ENCODE measurements around the gene ABCC4.

ABCC4 gene

DNA sequence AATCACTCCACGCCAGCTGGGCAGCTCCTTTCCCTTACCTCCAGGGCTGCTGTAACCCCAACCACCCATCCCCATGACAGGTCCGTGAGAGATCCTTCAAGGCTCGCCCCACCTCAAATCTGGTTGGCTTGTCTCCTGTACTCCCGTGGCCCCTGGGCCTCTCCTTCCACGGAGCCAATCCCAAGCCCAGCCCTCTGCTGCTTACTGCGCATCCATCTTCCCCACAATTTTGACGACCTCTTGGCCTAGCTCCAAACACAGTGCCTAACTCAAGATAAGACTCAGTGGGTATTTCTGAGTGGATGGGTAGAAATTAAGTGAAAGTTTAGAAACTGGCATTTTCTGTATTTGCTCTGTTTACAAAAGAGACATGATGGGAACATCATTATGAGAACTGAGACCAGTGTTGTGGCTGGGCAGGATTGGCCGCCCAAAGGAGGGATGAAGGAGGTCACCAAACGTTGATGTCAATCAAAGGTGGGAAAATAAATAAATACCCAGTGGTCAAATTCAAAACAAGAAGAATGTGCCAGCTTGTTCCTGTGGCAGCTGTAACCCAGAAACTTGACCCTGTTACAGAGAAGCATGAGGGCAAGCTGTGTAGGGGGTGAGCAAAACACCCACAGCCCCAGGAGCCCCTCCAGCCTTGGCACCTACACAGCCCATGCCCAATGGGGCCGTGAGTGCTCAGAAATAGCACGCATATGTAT, 162.2 kb downstream of the ABCC4 start:
- DNase-seq (ENCODE audit: extremely low spot score, insufficient read length, low read depth) (no peak), FAIRE-seq (no peak)

GRCh38 chr13:95137096-95137495, 164.2 kb downstream of the ABCC4 start:
- peak; percentile 4 for DNase-seq (ENCODE audit: extremely low spot score, insufficient read length, low read depth)
- FAIRE-seq, result no peak

DNA sequence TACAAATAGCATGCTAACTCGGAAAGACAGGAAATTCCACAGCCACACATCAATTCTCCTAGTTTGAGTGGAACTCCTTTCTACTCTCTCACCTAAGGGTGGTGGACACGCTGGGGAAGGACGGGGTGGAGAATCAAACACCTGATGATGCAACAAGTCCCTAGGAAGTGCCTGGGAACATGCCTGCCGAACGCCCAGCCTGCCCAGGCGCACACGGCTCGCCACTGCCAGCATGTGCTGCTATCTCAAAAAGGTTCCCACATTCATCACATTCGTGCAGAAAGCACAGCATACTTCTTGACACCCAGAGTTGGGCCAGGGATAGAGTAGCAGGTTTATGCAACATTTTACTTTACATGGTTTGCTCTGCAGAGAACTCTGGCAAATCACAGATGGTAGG, 164.6 kb downstream of the ABCC4 start:
- FAIRE-seq (no peak), DNase-seq (ENCODE audit: extremely low spot score, insufficient read length, low read depth) (no peak)

DNA sequence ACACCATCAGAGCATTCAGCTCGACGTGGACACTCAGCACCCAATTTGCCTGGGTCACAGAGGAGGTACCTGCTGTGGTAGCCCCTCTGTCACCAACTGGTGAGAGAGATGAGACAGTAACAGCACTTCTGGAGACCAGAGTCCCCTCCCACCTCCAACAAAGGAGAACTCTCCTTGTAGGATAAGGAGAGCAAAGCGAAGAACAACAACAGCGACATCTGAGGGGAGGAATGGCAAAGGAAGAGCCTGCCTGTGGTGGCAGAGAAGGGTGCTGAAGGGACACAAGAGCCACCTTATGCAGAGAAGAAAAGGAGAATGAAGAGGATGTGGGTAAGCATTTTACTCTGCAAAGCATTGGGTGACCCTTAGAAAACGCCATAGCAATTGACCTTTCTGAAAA, 167.8 kb downstream of the ABCC4 start:
- no peak for FAIRE-seq
- no peak for DNase-seq (ENCODE audit: extremely low spot score, insufficient read length, low read depth)

DNA sequence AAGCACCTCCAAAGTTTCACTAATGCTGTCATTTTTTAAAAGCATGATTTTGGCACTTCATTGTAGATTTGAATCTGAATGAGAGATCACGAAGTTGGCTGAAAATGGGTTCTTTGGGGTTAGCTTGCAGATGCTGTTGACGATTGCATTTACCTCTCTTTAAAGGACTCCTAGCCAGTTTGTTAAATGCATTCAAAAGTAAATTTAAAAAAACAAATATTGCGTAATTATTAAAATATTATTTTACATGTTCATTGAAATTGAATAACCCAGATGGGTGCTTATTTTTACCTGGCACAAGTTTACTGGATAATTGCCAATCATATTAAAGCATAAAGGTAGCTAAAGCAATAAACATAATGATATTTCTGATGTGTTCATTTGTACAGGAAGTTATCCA, 172.2 kb downstream of the ABCC4 start:
- no peak for FAIRE-seq
- no peak for DNase-seq (ENCODE audit: extremely low spot score, insufficient read length, low read depth)

- FAIRE-seq (no peak), DNase-seq (ENCODE audit: extremely low spot score, insufficient read length, low read depth) (no peak)
These were observed 173.1 kb downstream of the ABCC4 start for GRCh38 chr13:95128045-95128643.

DNA sequence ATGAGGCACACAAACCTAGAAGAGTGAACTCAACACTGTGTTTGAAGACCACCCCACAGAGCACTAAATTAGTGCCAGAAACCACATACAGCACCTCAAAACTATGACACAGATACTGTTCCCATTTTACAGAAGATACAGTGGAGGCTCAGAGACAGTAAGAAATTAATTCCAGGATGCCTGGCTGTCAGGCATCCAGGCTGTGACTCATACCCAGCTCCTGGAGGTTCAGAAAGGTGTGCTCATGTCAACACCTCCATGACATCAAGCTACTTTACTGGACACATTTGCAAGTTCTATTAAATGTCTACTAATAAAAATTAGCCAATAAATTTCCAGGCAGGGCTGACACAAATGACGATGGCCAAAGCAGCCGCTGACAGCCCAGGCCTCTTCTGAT, 176.3 kb downstream of the ABCC4 start:
- FAIRE-seq, result no peak

DNA sequence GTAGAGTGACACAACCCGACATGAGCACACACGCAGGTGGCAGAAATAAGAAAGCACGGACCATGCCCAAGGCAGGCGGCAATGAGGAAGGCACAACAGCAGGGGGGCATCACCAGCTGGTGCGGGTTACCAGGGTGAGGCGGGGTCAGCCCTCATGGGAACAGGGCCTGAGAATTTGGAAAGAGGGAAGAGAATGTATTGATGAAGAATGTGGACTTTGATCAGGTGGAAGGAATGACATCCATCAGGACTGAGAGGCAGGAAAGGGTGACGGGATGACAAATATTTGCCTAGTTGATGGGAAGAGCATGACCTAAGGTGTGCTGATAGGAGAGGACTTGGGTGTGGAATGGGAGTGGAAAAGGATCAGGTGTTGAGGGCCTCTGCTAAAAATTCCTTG, 177.5 kb downstream of the ABCC4 start:
- DNase-seq (ENCODE audit: extremely low spot score, insufficient read length, low read depth) (no peak), FAIRE-seq (no peak)

More for the DNA sequence above, 176.3 kb downstream of the ABCC4 start:
- no peak for DNase-seq (ENCODE audit: extremely low spot score, insufficient read length, low read depth)

- DNase-seq (ENCODE audit: extremely low spot score, insufficient read length, low read depth) (no peak), FAIRE-seq (peak; percentile 55)
These were observed 179.2 kb downstream of the ABCC4 start for GRCh38 chr13:95122063-95122462.

- DNase-seq (ENCODE audit: extremely low spot score, insufficient read length, low read depth) (no peak), FAIRE-seq (no peak)
These were observed 179.7 kb downstream of the ABCC4 start for GRCh38 chr13:95121516-95121915.

DNA sequence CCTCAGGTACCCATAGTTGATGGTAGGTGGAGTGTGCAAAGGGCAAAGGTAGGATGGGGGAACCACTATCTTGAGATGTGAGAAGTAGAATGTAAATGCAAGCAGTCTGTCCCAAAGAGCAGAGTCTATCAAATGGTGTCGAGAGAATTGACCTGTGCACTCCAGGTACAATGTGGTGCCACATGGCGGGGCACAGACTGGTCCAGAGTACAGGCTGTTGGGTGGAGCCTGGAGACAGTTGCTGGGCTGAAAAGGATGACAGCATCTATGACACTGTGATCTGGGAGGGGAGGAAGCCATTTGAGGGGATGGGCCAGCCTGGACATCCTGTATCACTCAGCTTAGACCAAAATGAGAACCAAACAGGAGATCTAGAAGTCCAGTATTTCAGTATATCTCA, 180.6 kb downstream of the ABCC4 start:
- no peak for FAIRE-seq
- DNase-seq (ENCODE audit: extremely low spot score, insufficient read length, low read depth), result no peak

- FAIRE-seq (no peak), DNase-seq (ENCODE audit: extremely low spot score, insufficient read length, low read depth) (no peak)
These were observed 182.5 kb downstream of the ABCC4 start for GRCh38 chr13:95118541-95119324.

DNA sequence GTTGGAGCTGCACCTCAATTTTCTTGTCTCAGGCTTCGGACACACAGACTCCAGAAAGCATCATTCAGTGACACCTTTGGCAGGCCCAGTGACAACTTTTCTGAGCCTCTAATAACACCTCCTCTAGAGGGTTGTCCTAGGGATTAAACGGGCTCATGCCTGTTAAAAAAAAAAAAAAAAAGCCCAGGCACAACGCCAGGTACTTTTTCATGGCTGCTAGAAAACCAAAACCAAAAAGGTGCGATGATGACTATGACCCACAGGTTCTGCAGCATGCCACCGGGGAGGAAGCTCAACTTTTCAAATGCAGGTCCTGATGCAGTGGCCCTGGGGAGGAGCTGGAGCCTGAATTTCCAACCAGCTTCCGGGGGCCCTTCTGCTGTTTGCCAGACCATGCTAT, 184.2 kb downstream of the ABCC4 start:
- DNase-seq (ENCODE audit: extremely low spot score, insufficient read length, low read depth) (no peak), FAIRE-seq (no peak)

- no peak for FAIRE-seq
- DNase-seq (ENCODE audit: extremely low spot score, insufficient read length, low read depth), result no peak
These were observed 185.7 kb downstream of the ABCC4 start for GRCh38 chr13:95115525-95115924.

- FAIRE-seq (no peak), DNase-seq (ENCODE audit: extremely low spot score, insufficient read length, low read depth) (no peak)
These were observed 187.7 kb downstream of the ABCC4 start for GRCh38 chr13:95113601-95114000.

DNA sequence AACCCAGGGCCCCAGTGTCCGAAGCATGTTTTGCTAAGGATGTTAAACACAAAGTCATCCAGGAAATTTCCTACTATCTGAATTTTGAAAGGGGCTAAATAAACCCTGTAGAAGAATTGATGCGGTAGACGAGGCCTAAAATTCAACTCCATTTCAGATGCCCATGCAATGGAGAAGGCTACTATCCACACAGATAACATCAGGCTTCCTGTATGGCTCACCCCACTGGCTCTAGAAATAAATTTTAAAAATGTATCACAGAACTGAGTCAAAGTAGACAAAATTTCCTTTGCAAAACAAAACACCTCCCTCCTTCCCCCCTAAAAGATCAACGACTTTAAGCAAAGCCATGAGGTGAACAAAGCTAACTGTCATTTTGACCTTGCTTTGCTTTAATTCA, 188.4 kb downstream of the ABCC4 start:
- no peak for FAIRE-seq
- no peak for DNase-seq (ENCODE audit: extremely low spot score, insufficient read length, low read depth)

- FAIRE-seq, result no peak
- no peak for DNase-seq (ENCODE audit: extremely low spot score, insufficient read length, low read depth)
These were observed 189.6 kb downstream of the ABCC4 start for GRCh38 chr13:95111608-95112007.

DNA sequence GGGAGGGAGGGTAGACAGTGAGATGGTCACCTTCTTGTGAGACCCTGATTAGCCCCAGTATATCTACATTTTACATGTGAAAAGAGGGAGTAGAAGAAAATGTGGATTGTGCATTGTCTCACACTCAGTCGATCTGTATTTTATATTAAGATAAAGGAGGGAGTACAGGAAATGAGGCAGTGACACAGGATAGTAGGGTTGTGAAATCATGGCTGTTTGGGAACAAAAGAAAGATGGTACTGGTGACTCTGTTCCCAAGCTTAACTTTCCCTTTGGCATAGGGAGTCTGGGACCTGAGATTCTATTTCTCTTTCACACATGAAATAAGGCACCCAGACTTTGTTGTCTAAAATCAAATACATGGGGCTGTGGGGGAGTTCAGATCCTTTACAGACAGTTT, 194.7 kb downstream of the ABCC4 start:
- FAIRE-seq, result no peak

GRCh38 chr13:95100525-95101433, 200.5 kb downstream of the ABCC4 start:
- DNase-seq (ENCODE audit: extremely low spot score, insufficient read length, low read depth) (no peak), FAIRE-seq (no peak)

More for the DNA sequence above, 194.7 kb downstream of the ABCC4 start:
- no peak for DNase-seq (ENCODE audit: extremely low spot score, insufficient read length, low read depth)

DNA sequence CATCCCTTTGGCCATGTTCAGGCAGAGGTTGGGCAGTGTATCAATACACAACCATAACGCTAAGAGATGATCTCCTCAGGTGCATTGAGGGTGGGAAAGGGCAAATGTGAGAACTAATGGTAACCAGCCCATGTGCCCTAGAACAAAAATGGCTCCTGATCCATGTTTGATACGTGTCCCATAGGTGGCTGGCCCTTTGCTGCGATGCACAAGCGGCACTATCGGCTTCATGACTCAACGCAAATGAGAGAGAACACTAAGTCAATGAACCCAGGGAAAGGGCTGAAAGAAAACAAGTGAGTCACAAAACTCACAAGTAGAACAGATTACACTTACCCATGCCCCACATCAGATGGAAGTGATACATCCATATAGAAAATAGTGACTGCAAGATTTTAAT, 201.7 kb downstream of the ABCC4 start:
- DNase-seq (ENCODE audit: extremely low spot score, insufficient read length, low read depth) (no peak), FAIRE-seq (no peak)

All from GM18507 (cell line).